ENCODE measurements around the gene CD22. TPM values are rescaled to one million over a fixed set of nuclear protein-coding genes. Genes with fewer than 3 reads are reported as not detected.

The CD22 gene
- polyA plus RNA-seq, 1 donor (not counting 4 experiments of a cell fraction or from before 2014, with no cell fraction given) = 0.26 TPM

- Histone ChIP-seq H3K79me2 (ENCODE audit: control insufficient read depth, insufficient read depth, low read length) (no peaks in the 10 kb centered on the region), H3K36me3 (ENCODE audit: control insufficient read depth in 2 of 2, extremely low read depth in 1 of 2, insufficient read depth in 2 of 2, low read length in 2 of 2) (no peaks in the 10 kb centered on the region), H3K4me1 (ENCODE audit: control insufficient read depth, extremely low read depth, insufficient read depth, low read length) (no peaks in the 10 kb centered on the region), H4K20me1 (ENCODE audit: control insufficient read depth, extremely low read depth, insufficient read depth, low read length) (no peaks in the 10 kb centered on the region), H3K4me2 (ENCODE audit: control insufficient read depth, extremely low read depth, insufficient read depth, low read depth, low read length) (no peak overlapping the region), H3K9me3 (ENCODE audit: control insufficient read depth, low read depth, low read length) (no peaks in the 10 kb centered on the region), H3K27ac (ENCODE audit: control insufficient read depth, insufficient read depth, low read length) (no peak overlapping the region), H2AFZ (ENCODE audit: control insufficient read depth, low read length) (no peak overlapping the region), H3K9ac (ENCODE audit: control insufficient read depth, extremely low read depth, insufficient read depth, low read length) (no peak overlapping the region), H3K4me3 (ENCODE audit: control insufficient read depth in 2 of 3, extremely low read depth in 1 of 3, insufficient read depth in 2 of 3, low read depth in 1 of 3, low read length in 3 of 3) (no peak overlapping the region), H3K9me1 (ENCODE audit: control insufficient read depth, extremely low read depth, insufficient read depth, low read length) (no peaks in the 10 kb centered on the region), H3K27me3 (ENCODE audit: control insufficient read depth, extremely low read depth, insufficient read depth, low read length) (peaks cover 21% of the 10 kb centered on the region)
- TF ChIP-seq CTCF (optimal IDR thresholded peaks at IDR 0.05 in 1 of 3, IDR thresholded peaks at IDR 0.05 in 1 of 3, conservative IDR thresholded peaks at IDR 0.05 in 1 of 3; ENCODE audit: extremely low read depth in 1 of 3, insufficient read depth in 2 of 3, low read length in 3 of 3) = no peak
- no peak for TF ChIP-seq EZH2 (IDR thresholded peaks at IDR 0.05; ENCODE audit: low read length)
- dilution Hi-C loops (cut with MboI; ENCODE audit: extremely low pct_ligation_motif_present, low sequenced_read_pairs) = no loop called here
- DNase-seq (ENCODE audit: low read depth, low spot score) = no peak
- no peak for FAIRE-seq
Measured at GRCh38 chr19:35346193-35347052, 17.4 kb downstream of the CD22 start.

- Histone ChIP-seq H3K4me1 (ENCODE audit: control insufficient read depth, extremely low read depth, insufficient read depth, low read length) (no peaks in the 10 kb centered on the region), H4K20me1 (ENCODE audit: control insufficient read depth, extremely low read depth, insufficient read depth, low read length) (no peaks in the 10 kb centered on the region), H3K27ac (ENCODE audit: control insufficient read depth, insufficient read depth, low read length) (no peak within 1 kb of the TSS), H3K36me3 (ENCODE audit: control insufficient read depth in 2 of 2, extremely low read depth in 1 of 2, insufficient read depth in 2 of 2, low read length in 2 of 2) (no peaks in the 10 kb centered on the region), H2AFZ (ENCODE audit: control insufficient read depth, low read length) (no peak within 1 kb of the TSS), H3K4me2 (ENCODE audit: control insufficient read depth, extremely low read depth, insufficient read depth, low read depth, low read length) (no peak within 1 kb of the TSS), H3K79me2 (ENCODE audit: control insufficient read depth, insufficient read depth, low read length) (no peaks in the 10 kb centered on the region), H3K9me1 (ENCODE audit: control insufficient read depth, extremely low read depth, insufficient read depth, low read length) (no peaks in the 10 kb centered on the region), H3K4me3 (ENCODE audit: control insufficient read depth in 2 of 3, extremely low read depth in 1 of 3, insufficient read depth in 2 of 3, low read depth in 1 of 3, low read length in 3 of 3) (no peak within 1 kb of the TSS), H3K9ac (ENCODE audit: control insufficient read depth, extremely low read depth, insufficient read depth, low read length) (no peak within 1 kb of the TSS), H3K9me3 (ENCODE audit: control insufficient read depth, low read depth, low read length) (no peaks in the 10 kb centered on the region), H3K27me3 (ENCODE audit: control insufficient read depth, extremely low read depth, insufficient read depth, low read length) (peaks cover 25% of the 10 kb centered on the region)
- FAIRE-seq = no peak
- dilution Hi-C loops (cut with MboI; ENCODE audit: extremely low pct_ligation_motif_present, low sequenced_read_pairs) = no loop called here
- TF ChIP-seq EZH2 (IDR thresholded peaks at IDR 0.05; ENCODE audit: low read length) (no peak), CTCF (optimal IDR thresholded peaks at IDR 0.05 in 1 of 3, IDR thresholded peaks at IDR 0.05 in 1 of 3, conservative IDR thresholded peaks at IDR 0.05 in 1 of 3; ENCODE audit: extremely low read depth in 1 of 3, insufficient read depth in 2 of 3, low read length in 3 of 3) (no peak)
- DNase-seq (ENCODE audit: low read depth, low spot score) = no peak
Measured at GRCh38 chr19:35347171-35347929, 18.4 kb downstream of the CD22 start, which contains the start of gene FFAR1. FFAR1 (plus strand) TSS chr19:35347902; CDS start chr19:35351552, 3,650 bp downstream.

Measured in keratinocyte (primary cell).